Measurements from ENCODE around the gene NCBP2L.

NCBP2L gene

DNA sequence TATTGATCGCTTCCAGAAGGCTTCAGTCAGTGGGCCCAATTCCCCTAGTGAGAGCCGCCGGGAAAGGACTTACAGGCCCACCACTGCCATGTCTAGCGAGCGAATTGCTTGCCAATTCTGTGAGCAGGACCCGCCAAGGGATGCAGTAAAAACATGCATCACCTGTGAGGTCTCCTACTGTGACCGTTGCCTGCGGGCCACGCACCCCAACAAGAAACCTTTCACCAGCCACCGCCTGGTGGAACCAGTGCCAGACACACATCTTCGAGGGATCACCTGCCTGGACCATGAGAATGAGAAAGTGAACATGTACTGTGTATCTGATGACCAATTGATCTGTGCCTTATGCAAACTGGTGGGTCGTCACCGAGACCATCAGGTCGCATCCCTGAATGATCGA lies 63.4 kb downstream of the NCBP2L start:
- TF ChIP-seq, protein P1, sequence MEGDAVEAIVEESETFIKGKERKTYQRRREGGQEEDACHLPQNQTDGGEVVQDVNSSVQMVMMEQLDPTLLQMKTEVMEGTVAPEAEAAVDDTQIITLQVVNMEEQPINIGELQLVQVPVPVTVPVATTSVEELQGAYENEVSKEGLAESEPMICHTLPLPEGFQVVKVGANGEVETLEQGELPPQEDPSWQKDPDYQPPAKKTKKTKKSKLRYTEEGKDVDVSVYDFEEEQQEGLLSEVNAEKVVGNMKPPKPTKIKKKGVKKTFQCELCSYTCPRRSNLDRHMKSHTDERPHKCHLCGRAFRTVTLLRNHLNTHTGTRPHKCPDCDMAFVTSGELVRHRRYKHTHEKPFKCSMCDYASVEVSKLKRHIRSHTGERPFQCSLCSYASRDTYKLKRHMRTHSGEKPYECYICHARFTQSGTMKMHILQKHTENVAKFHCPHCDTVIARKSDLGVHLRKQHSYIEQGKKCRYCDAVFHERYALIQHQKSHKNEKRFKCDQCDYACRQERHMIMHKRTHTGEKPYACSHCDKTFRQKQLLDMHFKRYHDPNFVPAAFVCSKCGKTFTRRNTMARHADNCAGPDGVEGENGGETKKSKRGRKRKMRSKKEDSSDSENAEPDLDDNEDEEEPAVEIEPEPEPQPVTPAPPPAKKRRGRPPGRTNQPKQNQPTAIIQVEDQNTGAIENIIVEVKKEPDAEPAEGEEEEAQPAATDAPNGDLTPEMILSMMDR (IDR thresholded peaks at IDR 0.05; ENCODE audit: low read depth, low read length): no peak
- no peak for TF ChIP-seq EZH2phosphoT487 (IDR thresholded peaks at IDR 0.05; ENCODE audit: low read depth)
- Histone ChIP-seq H3K27ac (ENCODE audit: low read length) (no peak overlapping the region), H4K20me1 (ENCODE audit: insufficient read depth, low read length) (no peaks in the 10 kb centered on the region), H3K9me3 (ENCODE audit: insufficient read depth, low read length) (no peaks in the 10 kb centered on the region), H3K4me3 (ENCODE audit: low read length) (no peak overlapping the region), H3K9ac (ENCODE audit: low read length) (no peak overlapping the region), H3K79me2 (ENCODE audit: low read length) (no peaks in the 10 kb centered on the region), H3K4me1 (ENCODE audit: low read length) (no peaks in the 10 kb centered on the region), H2AFZ (ENCODE audit: low read depth, low read length) (no peak overlapping the region), H3K27me3 (ENCODE audit: low read depth, low read length) (no peaks in the 10 kb centered on the region), H3K4me2 (ENCODE audit: low read length) (no peak overlapping the region), H3K36me3 (replicated peaks; ENCODE audit: low read depth, low read length) (no peaks in the 10 kb centered on the region)

- no peak for TF ChIP-seq EZH2phosphoT487 (IDR thresholded peaks at IDR 0.05; ENCODE audit: low read depth)
- TF ChIP-seq, protein P1 (IDR thresholded peaks at IDR 0.05; ENCODE audit: low read depth, low read length): no peak
- no peak overlapping the region for H3K9ac ChIP-seq (ENCODE audit: low read length)
- no peaks in the 10 kb centered on the region for H3K27me3 ChIP-seq (ENCODE audit: low read depth, low read length)
- H3K27ac ChIP-seq (ENCODE audit: low read length): no peak overlapping the region
- no peak overlapping the region for H3K4me2 ChIP-seq (ENCODE audit: low read length)
- no peak overlapping the region for H2AFZ ChIP-seq (ENCODE audit: low read depth, low read length)
- H3K4me3 ChIP-seq (ENCODE audit: low read length): no peak overlapping the region
- H3K79me2 ChIP-seq (ENCODE audit: low read length): no peaks in the 10 kb centered on the region
- no peaks in the 10 kb centered on the region for H3K36me3 ChIP-seq (replicated peaks; ENCODE audit: low read depth, low read length)
- no peaks in the 10 kb centered on the region for H3K4me1 ChIP-seq (ENCODE audit: low read length)
- H4K20me1 ChIP-seq (ENCODE audit: insufficient read depth, low read length): no peaks in the 10 kb centered on the region
- H3K9me3 ChIP-seq (ENCODE audit: insufficient read depth, low read length): no peaks in the 10 kb centered on the region
These were observed 65.3 kb downstream of the NCBP2L start for GRCh38 chrX:107842715-107843400.

Measured in OCI-LY3 (cell line).